Adrenal gland (tissue), 12 donors: ENCODE measurements around the gene CCDC116. TPM values are rescaled to one million over a fixed set of nuclear protein-coding genes. Genes with fewer than 3 reads are reported as not detected.

Source experiments
- DNase-seq, 7 donors: peaks; one replicate each; pipeline ENCODE4 v3.0.0-alpha.2; 2019 to 2020
- H3K27ac ChIP-seq, 5 donors: fragments of 200-600 bp; sonication (generic) in 4 of 5; 1 replicate in 3 of 5; 2 replicates in 2 of 5; pipeline versions ENCODE4 v1.5.1 to v1.8.0; 2016 to 2020; ENCODE audit warnings: mild to moderate bottlenecking in 1 of 5
- H3K27me3 ChIP-seq: fragments of 200-600 bp; 2 replicates; pipeline ENCODE4 v1.8.0; 2021
- H3K36me3 ChIP-seq, 2 donors: fragments of 200-600 bp; replicated peaks in 1 of 2; 1 replicate in 1 of 2; 2 replicates in 1 of 2; pipeline versions ENCODE4 v1.5.1 to v1.8.0; 2018 to 2022
- H3K4me1 ChIP-seq, 2 donors: fragments of 200-600 bp; replicated peaks in 1 of 2; 1 replicate in 1 of 2; 2 replicates in 1 of 2; pipeline versions ENCODE4 v1.5.1 to v1.8.0; 2018 to 2021
- H3K4me3 ChIP-seq, 4 donors: fragments of 200-600 bp; sonication (generic) in 3 of 4; one replicate each; pipeline ENCODE4 v1.5.1; 2016 to 2018
- H3K9me3 ChIP-seq, 3 donors: fragments of 200-600 bp; sonication (generic) in 1 of 3; replicated peaks in 1 of 3; 1 replicate in 2 of 3; 2 replicates in 1 of 3; pipeline versions ENCODE4 v1.5.1 to v1.8.0; 2016 to 2021
- CTCF ChIP-seq, 6 experiments: fragments of 450-650 bp in 4 of 6; fragments of 200-600 bp in 2 of 6; sonication (generic) in 1 of 6; IDR thresholded peaks; 1 replicate in 5 of 6; 2 replicates in 1 of 6; pipeline versions ENCODE4 v1.5.1 to v1.8.0; 2016 to 2021; ENCODE audit warnings: antibody characterized with exemption in 6 of 6, mild to moderate bottlenecking in 2 of 6, moderate library complexity in 1 of 6
- POLR2A ChIP-seq, 2 donors: fragments of 450-650 bp; IDR thresholded peaks; one replicate each; pipeline ENCODE4 v1.6.1; 2017; ENCODE audit warnings: antibody characterized with exemption in 2 of 2, mild to moderate bottlenecking in 2 of 2, moderate library complexity in 1 of 2
- WGBS, 4 donors: extraction: QIAGEN DNeasy Blood & Tissue Kit in 2 of 4; methylation state at CpG; one replicate each; pipeline versions ENCODE4 v1.1.5 to v1.1.7; 2013 to 2017; 5-methylcytosine and 5-hydroxymethylcytosine counted together
- intact Hi-C, 2 donors: fragments of 100-400 bp; cut with DNase I; formaldehyde crosslinking; loops; one replicate each; pipeline versions ENCODE4 v1.14.1 to v1.15.0; 2022 to 2023
- polyA plus RNA-seq, 3 donors: library from polyadenylated mRNA; stranded (reverse); fragments of 200-250 nt in 2 of 3; fragments of 350-450 nt in 1 of 3; fragmentation: Illumina TruSeq in 1 of 3; extraction: RNeasy Lipid Tissue Mini Kit (QIAGEN cat#74804) in 1 of 3; gene quantifications; one replicate each; pipeline ENCODE4 v1.2.3, GENCODE V29; 2013 to 2014
- total RNA-seq, 9 donors: library from RNA; depleted of rRNA in 4 of 9; stranded (reverse); fragments of >200 nt in 4 of 9; fragments of 120-200 nt in 1 of 9; fragmentation: NEBNext Ultra II Directional in 1 of 9; extraction: Animal tissue kit (Norgen Biotek cat#: 25700) in 1 of 9; gene quantifications; one replicate each; pipeline versions ENCODE4 v1.1.0 to v1.2.4, GENCODE V29; 2013 to 2023
- donor health status: healthy with polysubstance abuse.
- donor health status: Bipolar disorder and iron deficiency.
- donor health status: DM: yes; HTN: yes; CAD: no.
- donor health status: DM: no; HTN: no; CAD: no.
- donor health status: DM: no; HTN: no; CAD: no.
- donor health status: DM: yes; HTN: yes; CAD: no.

CCDC116 gene
- total and polyA plus RNA-seq, 12 donors: 0.19 to 1.9 (median 0.35) TPM; not detected in 3

DNA sequence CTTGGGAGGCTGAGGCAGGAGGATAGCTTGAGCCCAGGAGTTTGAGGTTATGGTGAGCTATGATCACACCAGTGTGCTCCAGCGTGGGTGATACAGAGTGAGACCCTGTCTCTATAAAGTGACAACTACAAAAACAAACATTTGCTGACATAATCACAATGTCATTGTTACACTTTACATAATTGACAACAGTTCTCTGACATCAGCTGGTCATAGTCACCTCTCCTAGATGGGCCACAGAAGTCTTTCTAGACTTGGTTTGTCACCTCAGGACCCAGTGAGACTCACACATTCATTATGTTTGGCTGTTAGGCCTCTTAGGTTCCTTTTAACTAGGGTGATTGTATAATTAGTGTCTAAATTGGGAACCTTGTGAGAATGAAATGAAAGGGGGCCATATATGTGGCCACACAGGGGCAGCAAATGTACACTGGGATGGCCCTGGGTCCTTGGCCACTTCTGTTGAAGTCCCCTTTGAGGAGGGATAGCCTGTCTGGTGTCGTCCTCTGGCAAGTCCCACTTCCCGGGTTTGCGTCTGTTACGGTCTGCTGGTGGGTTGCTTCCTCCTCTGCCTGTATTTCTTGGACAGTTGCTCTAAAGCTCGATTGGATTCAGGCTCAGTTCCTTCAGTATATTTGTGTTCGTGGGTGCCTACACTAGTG is 27.4 kb downstream of the CCDC116 start:
- intact Hi-C loops: no loop called here
- 78 to 84% (median 83%) methylated on average over 7 of the region's 7 CpGs for WGBS, 4 donors
- DNase-seq: no peak

DNA sequence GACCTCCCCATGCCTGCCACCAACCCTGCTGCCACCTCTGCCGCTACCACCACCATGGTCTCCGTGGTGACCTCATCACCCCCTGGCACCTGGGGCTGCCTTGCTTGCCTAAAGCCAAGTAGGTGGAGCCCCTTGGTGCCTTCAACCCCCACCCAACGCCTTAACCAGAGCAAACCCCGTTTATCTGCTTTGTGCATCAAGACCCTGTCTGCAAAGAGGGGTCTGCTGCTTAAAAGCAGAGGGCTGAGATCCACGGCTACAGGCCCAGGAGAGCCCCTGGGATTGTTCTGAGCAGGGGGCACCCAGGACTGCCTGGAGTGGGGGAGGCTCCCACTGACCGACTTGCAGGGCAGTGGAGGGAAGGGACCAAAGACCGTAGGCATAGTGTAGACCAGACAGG is 28.3 kb downstream of the CCDC116 start:
- intact Hi-C loops: no loop called here
- Histone ChIP-seq H3K36me3 (no peaks in the 10 kb centered on the region), H3K4me3 (no peak overlapping the region), H3K27ac (no peak overlapping the region), H3K4me1 (no peaks in the 10 kb centered on the region), H3K27me3 (no peaks in the 10 kb centered on the region), H3K9me3 (no peaks in the 10 kb centered on the region)
- no peak for TF ChIP-seq CTCF (IDR thresholded peaks at IDR 0.05)
- WGBS, 4 donors: 60 to 81% (median 73%) methylated on average over 4 to 7 of the region's 7 CpGs
- no peak for DNase-seq

More for the DNA sequence above, 27.4 kb downstream of the CCDC116 start:
- H3K4me1 ChIP-seq: no peaks in the 10 kb centered on the region
- TF ChIP-seq CTCF (IDR thresholded peaks at IDR 0.05) (no peak), POLR2A (IDR thresholded peaks at IDR 0.05) (no peak)
- no peaks in the 10 kb centered on the region for H3K36me3 ChIP-seq
- no peaks in the 10 kb centered on the region for H3K27me3 ChIP-seq
- no peaks in the 10 kb centered on the region for H3K9me3 ChIP-seq
- no peak overlapping the region for H3K27ac ChIP-seq
- no peak overlapping the region for H3K4me3 ChIP-seq

DNA sequence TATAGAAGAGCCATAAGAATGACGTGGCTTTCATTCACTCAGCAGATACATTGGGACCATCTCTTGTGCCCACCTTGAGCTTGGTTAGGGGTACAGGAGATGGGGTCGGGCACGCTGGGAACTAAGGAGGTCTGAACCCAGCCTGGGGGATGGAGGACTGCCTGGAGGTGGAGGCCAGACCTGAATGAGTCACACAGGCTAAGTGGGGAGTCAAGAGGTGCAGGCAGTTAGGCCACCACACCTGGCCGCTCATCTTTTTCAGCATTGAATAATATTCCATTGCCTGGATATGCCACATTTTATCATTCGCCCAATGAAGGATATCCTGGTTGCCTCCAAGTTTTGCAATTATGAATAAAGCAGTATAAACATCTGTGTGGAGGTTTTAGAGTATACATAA is 29.4 kb downstream of the CCDC116 start:
- TF ChIP-seq CTCF (IDR thresholded peaks at IDR 0.05) (no peak), POLR2A (IDR thresholded peaks at IDR 0.05) (no peak)
- Histone ChIP-seq H3K36me3 (no peaks in the 10 kb centered on the region), H3K27me3 (no peaks in the 10 kb centered on the region), H3K27ac (no peak overlapping the region), H3K4me3 (no peak overlapping the region), H3K4me1 (peaks cover 4% of the 10 kb centered on the region in 2 donors), H3K9me3 (no peaks in the 10 kb centered on the region)
- intact Hi-C loops: no loop called here
- 86 to 90% (median 87%) methylated on average over 5 of the region's 5 CpGs for WGBS, 4 donors
- no peak for DNase-seq

DNA sequence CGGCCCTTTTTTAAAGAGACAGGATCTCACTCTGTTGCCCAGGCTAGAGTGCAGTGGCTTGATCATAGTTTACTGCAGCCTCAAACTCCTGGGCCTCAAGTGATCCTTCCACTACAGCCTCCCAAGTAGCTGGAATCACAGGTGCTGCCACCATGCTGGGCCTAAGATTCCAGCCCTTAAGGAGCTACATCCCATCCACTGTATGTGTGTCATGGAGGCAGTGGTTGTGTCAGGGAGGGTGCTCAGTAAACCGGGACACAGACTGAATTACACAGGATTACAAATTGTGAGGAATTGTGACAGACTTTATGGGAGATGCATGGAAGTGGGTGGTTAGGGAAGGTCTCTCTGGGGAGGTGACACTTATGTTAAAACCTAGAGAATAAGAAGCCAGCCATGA is 31.2 kb downstream of the CCDC116 start:
- no peak for TF ChIP-seq POLR2A (IDR thresholded peaks at IDR 0.05)
- no peak for TF ChIP-seq CTCF (IDR thresholded peaks at IDR 0.05)
- peaks cover 4 to 10% of the 10 kb centered on the region in 2 donors for H3K4me1 ChIP-seq
- 81 to 93% (median 90%) methylated on average over 2 of the region's 2 CpGs for WGBS, 4 donors

More for the DNA sequence above, 31.2 kb downstream of the CCDC116 start:
- H3K27ac ChIP-seq: no peak overlapping the region
- intact Hi-C loops: no loop called here
- no peak for DNase-seq
- no peaks in the 10 kb centered on the region for H3K36me3 ChIP-seq
- no peaks in the 10 kb centered on the region for H3K27me3 ChIP-seq
- no peaks in the 10 kb centered on the region for H3K9me3 ChIP-seq
- H3K4me3 ChIP-seq: no peak overlapping the region
